ENCODE results near the gene MEIS2.

MEIS2 gene

DNA sequence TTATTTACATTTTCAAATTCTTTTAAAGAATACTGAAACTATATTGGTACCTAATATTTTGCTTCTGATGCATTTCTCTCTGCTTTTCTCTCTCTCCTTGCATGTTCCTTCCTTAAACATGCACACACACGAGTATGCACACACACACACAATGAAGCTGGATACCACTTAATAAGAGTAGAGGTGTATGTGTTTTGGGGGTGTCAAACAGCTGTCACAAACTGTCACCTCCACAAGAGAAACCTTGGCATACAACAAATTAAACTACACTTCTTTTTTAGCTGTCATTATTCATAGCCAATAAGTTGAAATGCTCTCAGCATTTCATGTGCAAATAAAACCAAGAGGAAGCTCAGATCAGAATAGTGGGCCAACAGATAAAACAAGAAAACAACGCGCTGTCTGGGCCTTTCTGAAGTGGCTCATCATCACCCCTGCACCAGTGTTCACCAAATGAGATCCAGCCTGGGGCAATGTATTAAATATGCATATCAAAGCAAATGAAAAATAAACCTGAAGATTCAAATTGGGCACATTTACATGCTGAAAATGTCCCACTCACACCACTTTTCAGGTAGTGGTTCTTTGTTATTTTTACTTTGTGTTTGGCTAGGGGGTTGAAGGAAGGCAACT, 9.7 kb downstream of the MEIS2 start:
- no peak for TF ChIP-seq CREB1 (IDR thresholded peaks at IDR 0.05; ENCODE audit: low read depth)

DNA sequence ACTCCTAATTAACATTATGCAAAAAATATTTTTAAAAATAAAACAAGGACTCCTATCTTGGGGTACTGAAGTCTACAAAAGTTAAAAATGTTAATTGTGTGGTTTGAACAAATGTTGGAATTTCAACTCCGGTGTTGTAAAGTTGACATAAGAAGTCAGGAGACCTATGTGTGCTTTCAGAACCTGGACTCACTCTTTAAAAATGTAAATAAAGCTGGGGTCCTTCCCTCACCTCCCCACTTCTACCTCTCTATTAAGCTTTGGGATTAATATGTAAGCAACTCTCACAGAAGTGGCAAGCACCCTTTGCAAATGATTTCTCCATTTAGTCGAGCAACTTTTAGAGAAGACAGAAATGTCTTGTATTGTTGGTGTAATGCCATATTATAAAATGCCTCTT, 11.9 kb downstream of the MEIS2 start:
- TF ChIP-seq ZBTB7A (IDR thresholded peaks at IDR 0.05; ENCODE audit: low read depth): no peak
- no peak for TF ChIP-seq TEAD4 (IDR thresholded peaks at IDR 0.05)
- no peak for TF ChIP-seq USF1 (IDR thresholded peaks at IDR 0.05)
- no peak for TF ChIP-seq NFIC (IDR thresholded peaks at IDR 0.05)
- no peak for TF ChIP-seq EP300 (IDR thresholded peaks at IDR 0.05; ENCODE audit: borderline replicate concordance)
- TF ChIP-seq TCF12 (IDR thresholded peaks at IDR 0.05; ENCODE audit: low read depth): no peak
- TF ChIP-seq EGR1 (IDR thresholded peaks at IDR 0.05): no peak
- TF ChIP-seq CREB1 (IDR thresholded peaks at IDR 0.05; ENCODE audit: low read depth): no peak
- TF ChIP-seq RAD21 (IDR thresholded peaks at IDR 0.05; ENCODE audit: low read depth): no peak
- TF ChIP-seq CEBPB (IDR thresholded peaks at IDR 0.05): no peak
- no peak for TF ChIP-seq REST (IDR thresholded peaks at IDR 0.05; ENCODE audit: low read depth)
- TF ChIP-seq TAF1 (IDR thresholded peaks at IDR 0.05; ENCODE audit: low read depth): no peak
- TF ChIP-seq FOXM1 (IDR thresholded peaks at IDR 0.05; ENCODE audit: borderline replicate concordance, low read depth): no peak
- no peak for TF ChIP-seq YY1 (IDR thresholded peaks at IDR 0.05; ENCODE audit: low read depth)
- no peak for TF ChIP-seq MAX (IDR thresholded peaks at IDR 0.05)

DNA sequence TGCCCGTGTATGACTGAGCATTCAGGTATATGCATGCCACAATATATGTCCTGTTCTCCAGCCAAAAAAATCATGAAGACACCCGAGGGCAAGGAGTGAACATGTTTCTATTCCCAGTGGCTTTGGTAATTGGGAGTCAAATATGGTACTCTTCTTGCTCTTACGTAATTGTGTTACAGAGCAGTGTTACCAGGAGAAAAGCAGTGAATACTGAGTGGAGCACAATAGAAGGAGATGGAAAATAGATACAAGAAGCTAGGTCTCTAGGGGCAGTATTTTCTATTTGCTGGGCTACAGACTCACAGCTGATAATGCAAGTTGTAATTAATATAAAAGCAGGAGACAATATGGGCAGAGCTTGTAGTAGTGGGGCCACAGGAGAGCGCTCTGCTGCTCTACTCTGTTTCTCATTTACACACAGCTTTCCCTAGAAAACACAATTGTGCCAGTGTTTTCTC, 13.2 kb downstream of the MEIS2 start:
- TF ChIP-seq TCF12 (IDR thresholded peaks at IDR 0.05; ENCODE audit: low read depth) (no peak), TAF1 (IDR thresholded peaks at IDR 0.05; ENCODE audit: low read depth) (no peak), EGR1 (IDR thresholded peaks at IDR 0.05) (no peak), REST (IDR thresholded peaks at IDR 0.05; ENCODE audit: low read depth) (no peak), CREB1 (IDR thresholded peaks at IDR 0.05; ENCODE audit: low read depth) (no peak), EP300 (IDR thresholded peaks at IDR 0.05; ENCODE audit: borderline replicate concordance) (no peak)

GRCh38 chr15:37086521-37086920, 13.8 kb downstream of the MEIS2 start:
- no peak for TF ChIP-seq FOXM1 (IDR thresholded peaks at IDR 0.05; ENCODE audit: borderline replicate concordance, low read depth)
- no peak for TF ChIP-seq YY1 (IDR thresholded peaks at IDR 0.05; ENCODE audit: low read depth)
- no peak for TF ChIP-seq CEBPB (IDR thresholded peaks at IDR 0.05)
- no peak for TF ChIP-seq ZBTB7A (IDR thresholded peaks at IDR 0.05; ENCODE audit: low read depth)
- no peak for TF ChIP-seq REST (IDR thresholded peaks at IDR 0.05; ENCODE audit: low read depth)
- TF ChIP-seq CREB1 (IDR thresholded peaks at IDR 0.05; ENCODE audit: low read depth): no peak
- TF ChIP-seq USF1 (IDR thresholded peaks at IDR 0.05): no peak
- no peak for TF ChIP-seq NFIC (IDR thresholded peaks at IDR 0.05)
- TF ChIP-seq EGR1 (IDR thresholded peaks at IDR 0.05): no peak
- TF ChIP-seq TEAD4 (IDR thresholded peaks at IDR 0.05): no peak
- no peak for TF ChIP-seq TAF1 (IDR thresholded peaks at IDR 0.05; ENCODE audit: low read depth)
- TF ChIP-seq RAD21 (IDR thresholded peaks at IDR 0.05; ENCODE audit: low read depth): no peak
- TF ChIP-seq MAX (IDR thresholded peaks at IDR 0.05): no peak
- no peak for TF ChIP-seq TCF12 (IDR thresholded peaks at IDR 0.05; ENCODE audit: low read depth)
- TF ChIP-seq EP300 (IDR thresholded peaks at IDR 0.05; ENCODE audit: borderline replicate concordance): no peak

GRCh38 chr15:37086120-37086519, 14.2 kb downstream of the MEIS2 start:
- TF ChIP-seq MAX (IDR thresholded peaks at IDR 0.05) (no peak), REST (IDR thresholded peaks at IDR 0.05; ENCODE audit: low read depth) (no peak), FOXM1 (IDR thresholded peaks at IDR 0.05; ENCODE audit: borderline replicate concordance, low read depth) (no peak), NFIC (IDR thresholded peaks at IDR 0.05) (no peak), TEAD4 (IDR thresholded peaks at IDR 0.05) (no peak), YY1 (IDR thresholded peaks at IDR 0.05; ENCODE audit: low read depth) (no peak), EGR1 (IDR thresholded peaks at IDR 0.05) (no peak), RAD21 (IDR thresholded peaks at IDR 0.05; ENCODE audit: low read depth) (no peak), CREB1 (IDR thresholded peaks at IDR 0.05; ENCODE audit: low read depth) (no peak), TCF12 (IDR thresholded peaks at IDR 0.05; ENCODE audit: low read depth) (no peak), USF1 (IDR thresholded peaks at IDR 0.05) (no peak), ZBTB7A (IDR thresholded peaks at IDR 0.05; ENCODE audit: low read depth) (no peak), CEBPB (IDR thresholded peaks at IDR 0.05) (no peak), TAF1 (IDR thresholded peaks at IDR 0.05; ENCODE audit: low read depth) (no peak), EP300 (IDR thresholded peaks at IDR 0.05; ENCODE audit: borderline replicate concordance) (no peak)

All from Ishikawa (cell line).